ENCODE results near the gene MB21D2.
A peak's percentile ranks its signal among the peaks of the same experiment; 100 is the strongest.

The MB21D2 gene

DNA sequence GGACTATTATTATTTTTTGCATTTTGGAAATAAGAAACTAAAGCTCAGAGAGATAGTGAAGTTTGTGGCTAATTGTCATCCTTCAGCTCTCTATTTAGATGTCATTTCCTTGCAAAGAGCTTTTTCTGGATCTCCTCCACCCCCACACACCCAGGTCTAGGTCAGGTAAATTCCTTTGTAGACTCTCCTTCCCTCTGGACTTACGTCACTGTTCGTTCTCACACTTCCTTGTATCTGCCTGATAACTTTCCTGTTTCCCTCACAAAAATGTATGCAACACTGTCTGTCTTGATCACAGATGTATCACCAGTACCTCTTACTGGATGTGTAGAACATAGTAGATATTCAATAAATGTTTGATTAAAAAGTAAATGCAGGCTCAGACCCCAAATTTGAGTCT lies 6.1 kb upstream of the MB21D2 start:
- no peak for DNase-seq (ENCODE audit: low read depth)

DNA sequence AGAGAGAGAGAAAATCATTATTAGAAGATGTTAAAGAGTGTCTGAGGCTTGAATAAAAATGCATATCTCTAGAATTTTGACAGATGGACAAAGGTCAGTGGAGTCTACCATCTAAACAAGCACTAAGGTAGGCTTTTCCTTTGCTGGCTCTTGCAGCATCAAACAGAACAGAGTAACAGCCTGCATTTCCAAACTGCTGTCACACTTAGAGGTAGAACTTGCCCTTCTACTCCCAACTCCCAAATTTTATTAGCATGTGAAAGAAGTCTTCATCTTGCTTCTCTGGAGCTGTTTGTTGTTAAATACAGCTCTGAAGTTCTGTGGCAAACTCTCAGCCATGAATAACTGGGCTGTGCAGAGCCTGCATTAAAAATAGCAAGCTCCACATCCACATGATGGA lies 4.1 kb upstream of the MB21D2 start:
- no peak for DNase-seq (ENCODE audit: low read depth)

DNA sequence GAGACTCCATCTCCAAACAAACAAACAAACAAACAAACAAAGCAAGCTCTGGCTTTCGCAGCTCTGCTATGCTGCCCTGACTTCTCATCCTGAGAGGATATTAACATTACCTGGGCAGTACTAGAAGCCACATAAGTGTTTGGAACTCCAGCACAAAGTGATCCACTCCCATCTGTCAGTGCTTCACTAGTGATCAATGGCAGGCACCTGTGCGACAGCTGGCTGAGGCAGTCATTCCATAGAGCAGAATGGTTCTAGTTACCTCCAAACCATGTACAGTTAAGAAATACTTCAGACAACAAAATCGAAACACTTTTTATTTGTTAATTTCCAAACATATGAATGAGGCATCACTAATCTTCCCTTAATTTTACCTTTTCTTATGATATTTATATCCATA lies 2.8 kb upstream of the MB21D2 start:
- DNase-seq (ENCODE audit: low read depth), result no peak

DNA sequence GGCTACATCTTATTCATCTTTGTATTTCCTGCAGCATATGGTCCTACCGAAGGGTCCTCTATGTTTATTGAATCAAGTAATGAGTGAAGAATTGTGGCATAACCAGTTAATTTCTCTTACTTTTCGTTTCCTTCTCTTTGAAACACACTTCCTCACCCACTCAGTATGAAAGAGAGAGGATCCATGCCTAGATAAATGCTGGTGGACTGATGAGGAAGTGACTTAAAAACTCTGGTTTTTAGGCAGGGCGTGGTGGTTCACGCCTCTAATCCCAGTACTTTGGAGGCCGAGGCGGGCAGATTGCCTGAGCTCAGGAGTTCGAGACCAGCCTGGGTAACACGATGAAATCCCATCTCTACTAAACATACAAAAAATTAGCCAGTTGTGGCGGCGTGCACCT lies 2.2 kb upstream of the MB21D2 start:
- no peak for DNase-seq (ENCODE audit: low read depth)

DNA sequence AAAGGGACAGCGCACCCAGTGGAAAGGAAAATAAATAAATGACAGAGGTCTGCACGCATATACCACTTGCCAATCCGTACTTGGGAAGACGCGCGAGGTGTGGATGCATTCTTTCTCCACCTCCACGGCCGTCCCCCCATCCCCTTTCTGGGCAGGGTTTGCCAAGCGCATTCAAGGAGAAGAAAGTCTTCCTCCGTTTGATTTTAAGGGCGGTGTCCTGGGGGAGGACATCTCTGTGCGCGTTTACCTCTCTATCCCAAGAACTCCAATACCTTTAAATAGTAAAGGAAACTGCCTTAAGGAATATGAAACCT lies 576 bp upstream of the MB21D2 start:
- DNase-seq (ENCODE audit: low read depth), result no peak

DNA sequence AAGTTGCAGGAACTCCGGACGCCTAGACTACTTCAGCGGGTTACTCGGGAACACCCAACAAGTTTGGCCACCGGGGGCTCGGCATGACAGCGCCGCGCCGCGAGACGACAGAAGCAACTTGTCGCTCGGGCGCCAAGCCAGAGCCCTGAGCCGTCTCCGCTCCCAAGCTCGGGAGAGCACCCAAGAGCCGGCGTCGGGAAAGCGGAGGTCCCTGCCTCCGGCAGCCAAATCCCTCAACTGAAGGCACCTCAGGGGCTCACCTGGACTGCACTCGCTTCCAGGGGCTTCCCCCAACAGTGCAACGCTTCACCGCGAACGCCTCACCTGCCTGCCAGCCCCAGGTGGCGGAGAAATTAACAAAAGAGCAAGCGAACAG lies 640 bp downstream of the MB21D2 start:
- peak; percentile 26 for DNase-seq (ENCODE audit: low read depth)

DNA sequence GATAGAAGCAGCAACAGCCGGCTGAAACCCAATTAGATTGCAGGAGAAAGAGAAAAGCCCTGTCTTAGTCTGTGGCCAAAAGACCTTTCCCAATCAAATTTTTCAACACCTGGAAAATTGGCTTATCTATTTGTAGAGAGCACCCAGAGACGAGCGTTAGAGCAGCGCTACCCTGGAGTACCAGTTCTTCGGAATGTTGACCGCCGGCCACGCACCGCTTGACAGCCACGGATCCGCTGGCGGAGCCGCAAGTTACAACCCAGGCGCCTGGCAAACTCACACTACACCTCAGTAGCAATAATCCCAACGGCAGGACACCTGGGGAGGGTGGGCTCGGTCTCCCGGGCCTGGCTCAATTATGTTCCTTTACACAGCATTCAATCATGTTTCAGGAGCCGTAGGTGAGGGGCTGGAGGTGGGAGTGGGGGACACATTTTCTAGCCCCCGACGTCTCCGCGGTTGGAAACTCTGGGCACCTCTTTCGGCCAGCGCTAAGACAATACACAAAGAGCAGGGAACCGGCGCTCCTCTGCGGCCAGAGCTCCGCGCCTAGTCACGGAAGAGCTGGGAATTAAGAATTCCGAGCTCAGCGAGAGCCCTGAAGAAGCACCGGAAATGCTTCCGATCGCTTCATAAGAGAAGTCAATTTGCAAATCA lies 1.2 kb downstream of the MB21D2 start:
- DNase-seq (ENCODE audit: low read depth), result no peak

DNA sequence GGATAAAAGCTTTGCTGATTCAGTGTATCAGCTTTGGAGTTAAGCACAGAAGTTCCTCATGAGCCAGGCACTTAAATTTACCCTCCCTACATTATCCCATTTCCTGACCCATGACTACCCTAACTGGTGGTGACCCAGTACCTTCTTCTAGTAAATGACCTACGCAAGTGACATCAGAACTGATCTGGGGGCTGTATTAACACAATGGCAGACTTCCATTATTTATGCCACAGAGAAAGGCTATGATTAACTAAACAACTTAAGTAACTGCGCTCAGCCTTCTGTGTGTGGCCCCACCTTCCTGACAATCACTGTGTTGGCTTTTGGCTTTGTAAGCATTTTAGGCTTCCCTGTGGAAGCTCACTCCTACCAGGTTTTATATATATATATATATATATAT lies 1.9 kb downstream of the MB21D2 start:
- no peak for DNase-seq (ENCODE audit: low read depth)

DNA sequence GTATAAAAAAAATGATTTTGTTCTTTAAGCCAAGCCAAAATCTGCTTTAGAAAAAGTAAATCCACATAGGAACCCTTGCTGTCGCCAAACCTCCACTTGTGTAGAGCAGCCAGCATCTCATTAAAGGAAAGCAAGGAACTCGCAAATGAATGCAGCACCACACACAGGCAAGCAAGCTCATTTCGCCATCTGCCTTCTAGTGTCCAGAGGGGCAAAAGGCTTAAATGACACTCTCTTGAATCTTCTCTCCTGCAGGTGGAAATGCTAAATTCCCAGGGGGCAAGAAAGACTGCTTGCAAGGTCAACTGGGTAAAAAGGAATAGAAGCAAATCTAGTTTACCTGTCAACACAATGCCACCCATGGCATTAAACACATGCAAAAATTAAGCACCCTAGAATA lies 2.4 kb downstream of the MB21D2 start:
- no peak for DNase-seq (ENCODE audit: low read depth)

DNA sequence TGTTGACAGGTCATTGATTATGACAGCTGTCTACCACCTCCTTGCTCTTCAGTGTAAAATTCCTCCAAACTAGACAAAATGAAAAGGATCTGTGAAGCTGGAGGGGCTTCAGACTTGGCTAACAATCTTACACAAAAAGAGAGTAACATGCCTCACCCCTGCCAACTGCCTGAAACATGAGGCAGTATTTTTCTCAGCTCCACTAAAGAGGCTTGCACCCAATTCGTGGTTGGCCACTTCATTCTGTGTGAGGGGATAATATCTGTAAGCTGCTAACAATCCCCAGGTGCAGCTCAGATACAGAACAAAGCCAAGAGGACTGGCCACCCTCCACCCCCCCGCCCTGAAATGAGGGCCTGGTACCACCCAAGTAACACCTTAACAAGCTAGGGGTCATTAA lies 2.8 kb downstream of the MB21D2 start:
- DNase-seq (ENCODE audit: low read depth), result no peak

DNA sequence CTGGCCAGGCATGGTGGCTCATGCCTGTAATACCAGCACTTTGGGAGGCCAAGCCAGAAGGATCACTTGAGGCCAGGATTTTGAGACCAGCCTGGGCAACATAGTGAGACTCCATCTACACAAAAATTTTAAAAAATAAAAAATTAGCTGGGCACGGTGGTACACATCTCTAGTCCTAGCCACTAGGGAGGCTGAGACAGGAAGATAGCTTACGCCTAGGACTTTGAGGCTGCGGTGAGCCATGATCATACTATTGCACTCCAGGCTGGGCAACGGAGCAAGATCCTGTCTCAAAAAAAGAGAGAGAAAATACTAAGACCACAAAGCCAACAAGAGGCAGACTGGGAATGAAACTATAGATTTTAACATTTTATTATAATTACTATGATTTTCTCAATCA lies 4.1 kb downstream of the MB21D2 start:
- no peak for DNase-seq (ENCODE audit: low read depth)

DNA sequence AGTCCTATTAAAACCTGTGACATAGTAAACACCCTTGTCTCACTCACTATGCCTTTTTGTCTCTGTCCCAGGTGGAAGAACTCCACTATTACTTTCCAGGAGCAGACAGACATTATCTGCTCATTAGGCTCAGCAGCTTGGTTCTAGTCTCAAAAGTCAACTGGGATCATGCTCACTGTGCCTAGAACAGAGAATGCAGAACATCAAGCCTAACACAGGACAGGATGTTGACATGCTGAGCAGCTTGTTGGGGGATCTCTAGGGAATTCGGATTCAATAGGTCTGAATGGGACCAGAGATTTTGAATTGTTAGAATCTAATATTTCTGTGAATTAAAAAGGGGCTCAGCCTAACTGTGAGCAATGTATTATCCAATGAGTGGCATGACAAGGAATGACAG lies 6.4 kb downstream of the MB21D2 start:
- DNase-seq (ENCODE audit: low read depth), result no peak

DNA sequence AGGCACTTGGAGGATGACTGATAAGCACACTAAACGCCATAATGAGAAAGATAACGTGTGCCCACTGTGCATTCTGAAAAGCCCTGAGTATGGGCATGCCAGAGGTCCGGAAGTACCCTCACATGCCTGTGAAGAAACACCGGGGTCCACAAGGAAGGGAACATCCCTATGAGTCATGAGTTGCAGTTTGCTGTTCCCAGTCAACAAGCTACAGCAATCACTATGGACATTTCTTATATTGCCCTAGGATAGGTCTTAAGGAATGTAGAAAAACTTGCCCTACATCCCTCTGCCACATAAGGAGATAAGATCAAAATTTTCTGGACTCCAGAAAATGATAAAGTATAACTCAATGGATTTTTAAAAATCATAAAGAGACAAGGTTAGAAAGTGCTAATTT lies 9.9 kb downstream of the MB21D2 start:
- no peak for DNase-seq (ENCODE audit: low read depth)

DNA sequence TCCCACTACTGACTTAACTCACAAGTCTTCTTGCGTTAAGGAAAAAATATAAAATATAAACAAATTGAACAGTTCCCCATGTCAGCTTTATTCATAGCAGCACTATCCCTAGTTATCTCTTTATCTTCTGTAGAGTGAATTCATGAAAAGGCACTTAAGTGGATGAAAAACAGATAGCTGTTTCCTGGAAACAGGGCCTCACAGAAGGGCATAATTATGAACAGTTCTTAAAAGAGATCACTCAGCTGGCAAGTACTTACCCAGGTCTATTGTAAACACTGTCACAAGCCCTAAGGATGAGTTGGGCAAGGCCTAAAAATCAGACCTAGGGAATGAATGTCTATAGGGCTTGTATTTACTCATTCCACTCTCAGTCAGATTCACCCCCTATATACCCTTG lies 10.7 kb downstream of the MB21D2 start:
- no peak for DNase-seq (ENCODE audit: low read depth)

DNA sequence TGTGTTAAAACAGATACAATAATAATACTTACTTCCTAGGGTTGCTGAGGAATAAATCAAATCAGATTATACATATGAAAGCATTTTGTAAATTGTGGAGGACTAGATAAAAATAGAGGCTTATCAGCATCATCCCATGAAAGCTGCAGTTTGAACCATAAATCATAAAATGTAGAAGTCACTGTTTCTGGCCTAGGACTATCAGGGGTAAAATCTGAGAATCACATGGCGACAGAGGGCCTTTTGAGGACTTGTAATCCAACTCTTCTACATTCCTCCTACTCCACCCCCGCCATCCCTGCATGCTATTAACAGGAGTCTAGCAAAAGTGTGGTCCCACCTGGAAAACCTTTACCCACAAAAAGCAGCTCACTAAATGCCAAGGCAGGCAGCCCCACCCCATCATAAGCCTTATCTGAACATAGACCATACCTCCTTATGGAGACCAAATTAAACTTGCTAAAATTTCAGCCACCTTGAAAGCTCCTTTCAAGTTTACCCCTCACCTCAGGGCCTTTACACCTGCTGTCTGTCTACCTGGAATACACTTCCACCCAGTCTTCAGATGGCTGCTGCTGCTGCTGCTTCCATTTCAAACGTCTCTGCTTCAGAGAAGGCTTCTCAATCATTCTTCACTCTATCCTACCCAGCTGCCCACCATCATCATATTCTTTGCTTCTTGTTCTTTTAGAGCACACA lies 11.5 kb downstream of the MB21D2 start:
- DNase-seq (ENCODE audit: low read depth), result no peak

DNA sequence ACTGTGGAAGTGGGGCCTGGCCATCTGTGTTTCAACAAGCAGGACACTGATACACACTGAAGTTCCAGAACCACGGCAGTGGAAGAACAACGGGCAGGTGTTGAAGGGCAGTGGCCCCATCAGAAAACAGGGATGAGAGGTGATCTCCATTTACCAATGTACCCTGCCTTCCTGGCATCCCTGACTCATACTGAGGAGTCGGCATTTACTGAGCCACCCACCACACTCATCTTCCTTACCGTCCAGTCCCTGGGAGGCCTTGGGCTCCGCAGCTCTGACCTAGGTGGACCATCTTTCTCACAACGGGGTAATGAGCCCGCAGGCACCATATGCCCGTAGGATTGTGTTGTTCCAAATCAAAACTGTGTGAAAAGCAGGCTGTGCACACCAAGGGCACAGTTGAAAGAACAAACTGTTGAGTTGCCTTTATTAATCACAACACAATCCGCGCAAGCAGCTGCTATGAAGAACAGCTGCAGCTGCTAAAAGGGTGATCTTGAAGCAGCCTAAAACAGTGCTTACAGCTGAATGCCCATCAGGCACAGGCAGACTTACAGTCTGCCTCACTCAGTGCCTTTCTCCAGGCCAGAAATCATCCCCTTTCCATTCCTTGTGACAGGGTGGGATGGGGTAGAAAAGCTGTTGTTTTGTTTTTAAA lies 12.9 kb downstream of the MB21D2 start:
- no peak for DNase-seq (ENCODE audit: low read depth)

DNA sequence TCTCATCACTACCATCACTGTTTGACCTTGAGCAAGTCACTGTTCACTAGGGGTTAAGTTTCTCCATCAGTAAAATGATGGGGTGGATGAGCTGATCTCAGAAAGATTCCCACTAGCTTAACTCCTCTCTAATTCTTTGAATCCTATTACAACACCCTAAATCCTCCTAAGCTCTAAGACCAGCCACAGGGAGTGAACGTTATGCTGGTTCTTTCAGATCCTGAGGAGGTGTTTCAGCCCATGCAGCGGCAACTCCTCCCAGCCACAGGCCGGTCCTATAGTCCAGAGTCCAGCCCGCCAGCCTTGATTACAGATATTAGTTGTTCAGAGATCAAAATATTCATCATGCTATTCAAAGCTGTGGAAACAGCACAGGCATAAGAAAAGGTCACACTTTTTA lies 15.1 kb downstream of the MB21D2 start:
- DNase-seq (ENCODE audit: low read depth), result no peak

DNA sequence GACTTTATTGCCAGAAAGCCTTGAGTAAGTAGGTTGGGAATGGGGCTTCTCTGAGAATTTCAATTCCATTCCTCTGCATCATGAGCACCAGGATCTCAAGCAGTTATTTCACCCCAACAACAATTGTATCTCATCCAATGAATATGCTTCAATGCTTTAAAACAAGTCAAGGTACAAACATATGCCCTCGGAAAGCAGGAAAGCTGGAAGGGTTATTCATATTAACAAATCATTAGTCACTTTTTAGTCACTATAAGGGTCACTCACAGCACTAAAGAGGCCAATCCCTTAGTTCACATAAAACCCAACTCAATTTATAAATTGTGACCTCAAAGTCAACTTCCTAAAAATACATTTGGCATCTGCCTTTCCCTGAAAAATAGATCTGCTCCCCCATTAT lies 16.2 kb downstream of the MB21D2 start:
- DNase-seq (ENCODE audit: low read depth), result no peak

DNA sequence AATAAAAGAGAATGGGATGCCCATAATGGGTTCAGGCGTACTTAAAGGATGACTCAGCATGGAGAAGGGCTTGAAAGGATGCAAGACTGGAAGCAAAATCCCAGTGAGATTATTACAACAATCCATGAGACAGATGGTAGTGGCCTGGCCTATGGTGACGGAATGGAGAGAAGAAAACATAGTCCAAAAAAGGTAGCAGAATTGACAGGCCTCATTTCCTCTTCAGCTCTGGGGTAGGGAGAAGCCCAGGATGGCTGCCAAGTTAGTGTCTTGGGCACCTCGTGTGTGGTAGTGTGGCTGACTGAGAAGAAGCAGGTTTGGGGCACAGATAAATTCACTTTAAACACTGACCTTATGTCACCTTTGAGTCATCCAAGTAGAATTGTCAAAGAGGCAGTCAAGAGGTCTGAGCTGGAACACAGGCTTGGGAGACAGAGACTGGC lies 18.1 kb downstream of the MB21D2 start:
- DNase-seq (ENCODE audit: low read depth), result no peak

DNA sequence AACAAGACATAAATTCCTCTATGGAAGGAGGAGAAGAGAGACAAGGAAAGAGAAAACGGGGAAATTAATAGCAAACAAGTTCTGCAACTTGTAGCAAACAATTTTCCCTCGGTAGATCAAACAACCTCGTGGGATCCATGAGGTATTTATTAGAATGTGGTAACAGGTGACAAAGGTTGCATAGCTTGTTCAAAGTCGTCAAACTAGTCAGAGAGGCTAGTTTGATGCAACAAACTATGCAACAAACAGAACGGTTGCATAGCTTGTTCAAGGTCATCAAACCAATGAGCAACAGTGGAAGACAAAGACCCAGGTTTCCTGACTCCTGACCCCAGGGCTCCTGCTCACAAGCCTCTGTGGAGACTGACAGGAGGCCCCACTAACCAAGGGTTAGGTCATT lies 20.7 kb downstream of the MB21D2 start:
- DNase-seq (ENCODE audit: low read depth), result no peak

DNA sequence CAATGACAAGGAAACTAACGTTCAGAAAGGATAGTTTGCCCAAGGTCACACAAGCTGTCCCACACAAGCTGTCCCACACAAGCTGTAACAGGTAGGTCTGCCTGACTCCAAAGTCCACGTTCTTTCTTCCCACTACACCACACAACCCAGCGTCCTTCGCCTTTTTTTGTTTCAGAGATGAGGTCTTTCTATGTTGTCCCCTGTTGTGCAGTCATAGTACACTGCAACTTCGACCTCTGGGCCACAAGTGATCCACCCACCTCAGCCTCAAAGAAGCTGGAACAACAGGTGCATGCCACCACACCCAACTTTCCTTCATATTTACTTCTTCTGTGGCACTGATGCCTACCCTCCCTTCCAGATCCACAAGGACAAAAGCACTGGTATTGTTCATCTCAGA lies 21.4 kb downstream of the MB21D2 start:
- no peak for DNase-seq (ENCODE audit: low read depth)

DNA sequence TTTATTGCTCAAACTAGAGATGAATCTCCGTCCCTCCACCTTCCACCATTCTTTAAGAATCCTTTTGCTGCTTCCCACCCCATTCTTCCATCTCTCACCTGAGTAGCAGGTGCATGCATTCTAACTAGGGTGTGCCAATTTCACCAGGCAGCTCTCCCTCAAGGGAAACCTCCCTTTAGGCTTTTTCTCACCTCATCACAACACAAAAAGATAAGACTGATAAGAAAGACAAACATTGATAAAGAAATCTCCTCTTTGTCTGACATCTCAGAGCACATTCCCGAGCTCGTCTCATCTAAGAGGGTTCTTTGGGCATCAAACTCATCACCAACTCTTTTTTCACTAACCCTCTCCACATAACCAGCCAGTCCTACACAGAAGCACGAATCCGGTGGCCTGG lies 23.0 kb downstream of the MB21D2 start:
- DNase-seq (ENCODE audit: low read depth), result no peak

DNA sequence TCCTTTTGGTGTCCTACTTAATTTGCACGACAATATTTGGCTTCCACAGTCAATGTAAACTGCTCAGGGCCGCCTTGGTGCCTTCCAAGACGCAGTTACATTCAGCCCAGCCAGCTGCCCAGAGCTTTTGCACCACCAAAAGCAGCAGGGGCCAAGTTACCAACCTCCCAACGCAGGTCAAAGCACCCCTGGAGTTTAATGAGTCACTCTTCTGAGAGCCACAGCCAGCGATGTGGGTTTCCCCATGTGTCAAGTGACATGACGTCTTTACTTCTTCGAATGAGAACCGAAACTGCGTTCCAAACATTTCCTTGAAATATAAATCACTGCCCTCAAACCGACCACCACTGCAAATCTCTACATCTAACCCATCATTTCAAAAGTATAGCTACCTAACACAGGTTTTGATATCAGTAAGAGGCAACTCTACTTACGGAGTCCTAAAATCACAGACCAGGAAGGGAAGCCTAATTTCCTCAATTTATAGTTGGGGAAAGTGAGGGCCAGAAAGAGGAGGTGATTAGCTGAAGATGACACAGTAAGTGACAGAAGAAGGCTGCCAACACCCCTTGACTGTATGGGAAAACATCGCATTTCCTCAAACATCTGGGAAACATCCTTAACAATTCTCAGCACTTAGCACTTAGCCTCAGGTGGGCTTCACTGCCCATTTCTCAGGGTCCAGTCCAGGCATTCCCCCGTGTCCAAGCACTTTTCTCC lies 24.5 kb downstream of the MB21D2 start:
- peak; percentile 62 for DNase-seq (ENCODE audit: low read depth)

All from T-helper 22 cell (primary cell).